ENCODE data around the gene RTP5. TPM values are rescaled to one million over a fixed set of nuclear protein-coding genes. Genes with fewer than 3 reads are reported as not detected.
"Not testable (repeated sequence)": the region's sequence is repeated elsewhere in the genome, so short reads cannot be mapped to it uniquely, and the experiment has no call there.

Gene RTP5
- total and polyA plus RNA-seq, 2 donors (not counting 3 experiments of a cell fraction or from before 2014, with no cell fraction given) = not detected

GRCh38 chr2:241875754-241876527, 6.4 kb downstream of the RTP5 start:
- H4K20me1 ChIP-seq (replicated peaks; ENCODE audit: control insufficient read depth, extremely low read depth, insufficient read depth, low read length); H3K9me3 ChIP-seq (replicated peaks; ENCODE audit: control insufficient read depth, insufficient read depth, low read length); FAIRE-seq; dilution Hi-C loops (cut with MboI; ENCODE audit: extremely low pct_ligation_motif_present, low sequenced_read_pairs); BruUV-seq (replicated peaks); H2AFZ ChIP-seq (ENCODE audit: low read depth, low read length); H3K4me1 ChIP-seq (ENCODE audit: control insufficient read depth, extremely low read depth, insufficient read depth, low read length); H3K4me3 ChIP-seq (replicated peaks in 1 of 3; ENCODE audit: insufficient read depth in 1 of 3, low read depth in 1 of 3, low read length in 3 of 3); H3K4me2 ChIP-seq (ENCODE audit: insufficient read depth, low read length); H3K9me1 ChIP-seq (replicated peaks; ENCODE audit: control insufficient read depth, extremely low read depth, insufficient read depth, low read length); H3K9ac ChIP-seq (replicated peaks; ENCODE audit: extremely low read depth, insufficient read depth, low read length); H3K27me3 ChIP-seq (ENCODE audit: control insufficient read depth in 2 of 2, insufficient read depth in 2 of 2, low read length in 2 of 2); H3K36me3 ChIP-seq (ENCODE audit: control insufficient read depth in 2 of 2, extremely low read depth in 1 of 2, insufficient read depth in 2 of 2, low read length in 2 of 2); H3K27ac ChIP-seq (ENCODE audit: insufficient read depth, low read depth, low read length); POLR2A ChIA-PET; H3K79me2 ChIP-seq (ENCODE audit: control insufficient read depth, insufficient read depth, low read length): not testable (repeated sequence)
- peak; percentile 13 for DNase-seq (ENCODE audit: low read depth, low spot score)
- CTCF ChIA-PET = interaction anchor here (1.1 to 1.4 kb wide), 2 partner anchors 142 to 174 kb away, joined by 3 to 5 read pairs; partner anchors contain the start of genes D2HGDH and ING5
- peak in 1 of 2 donors; percentile 21 for TF ChIP-seq CTCF (IDR thresholded peaks at IDR 0.05; ENCODE audit: extremely low read depth in 1 of 2, insufficient read depth in 1 of 2, low read depth in 1 of 2, low read length in 2 of 2)
- intact Hi-C loops (cut with micrococcal nuclease) = loop anchor here (10.0 kb wide), 1 partner anchor 371 kb away; the partner anchor contains the start of gene STK25

- BruUV-seq (replicated peaks) = no TSS peak
- peaks cover 3% of the 10 kb centered on the region for H3K4me1 ChIP-seq (ENCODE audit: control insufficient read depth, extremely low read depth, insufficient read depth, low read length)
- no peaks in the 10 kb centered on the region for H3K27me3 ChIP-seq (ENCODE audit: control insufficient read depth in 2 of 2, insufficient read depth in 2 of 2, low read length in 2 of 2)
- FAIRE-seq (no peak), DNase-seq (ENCODE audit: low read depth, low spot score) (no peak)
- H3K27ac ChIP-seq (ENCODE audit: insufficient read depth, low read depth, low read length) = no peak overlapping the region
- TF ChIP-seq EZH2 (IDR thresholded peaks at IDR 0.05; ENCODE audit: borderline replicate concordance, low read depth, low read length, severe bottlenecking) (no peak), GATA2 (IDR thresholded peaks at IDR 0.05; ENCODE audit: insufficient read depth, insufficient read length, low read depth, low read length) (no peak), FOS (IDR thresholded peaks at IDR 0.05; ENCODE audit: borderline replicate concordance, insufficient read depth, low read length) (no peak), JUN (IDR thresholded peaks at IDR 0.05; ENCODE audit: borderline replicate concordance, insufficient read depth, insufficient read length, low read depth) (no peak), MYC (IDR thresholded peaks at IDR 0.05; ENCODE audit: low read depth, low read length) (no peak), MAX (IDR thresholded peaks at IDR 0.05; ENCODE audit: insufficient read depth, insufficient read length) (no peak), CTCF (IDR thresholded peaks at IDR 0.05; ENCODE audit: extremely low read depth in 1 of 2, insufficient read depth in 1 of 2, low read depth in 1 of 2, low read length in 2 of 2) (no peak), POLR2AphosphoS5 (IDR thresholded peaks at IDR 0.05; ENCODE audit: insufficient read depth, low read depth, low read length) (no peak), POLR2A (IDR thresholded peaks at IDR 0.05; ENCODE audit: low read depth, low read length) (no peak)
- H3K9me3 ChIP-seq (replicated peaks; ENCODE audit: control insufficient read depth, insufficient read depth, low read length) = no peaks in the 10 kb centered on the region
- H3K4me3 ChIP-seq (replicated peaks in 1 of 3; ENCODE audit: insufficient read depth in 1 of 3, low read depth in 1 of 3, low read length in 3 of 3) = no peak overlapping the region
- no peaks in the 10 kb centered on the region for H3K9me1 ChIP-seq (replicated peaks; ENCODE audit: control insufficient read depth, extremely low read depth, insufficient read depth, low read length)
- dilution Hi-C loops (cut with MboI; ENCODE audit: extremely low pct_ligation_motif_present, low sequenced_read_pairs) = no loop called here
- CTCF ChIA-PET = interaction anchor here (1.1 to 1.4 kb wide), 2 partner anchors 8 to 143 kb away, joined by 3 read pairs; partner anchors contain the start of gene D2HGDH
- no peaks in the 10 kb centered on the region for H3K36me3 ChIP-seq (ENCODE audit: control insufficient read depth in 2 of 2, extremely low read depth in 1 of 2, insufficient read depth in 2 of 2, low read length in 2 of 2)
- intact Hi-C loops (cut with micrococcal nuclease) = loop anchor here (10.0 kb wide), 1 partner anchor 372 kb away; the partner anchor contains the start of gene STK25
- no peak overlapping the region for H2AFZ ChIP-seq (ENCODE audit: low read depth, low read length)
- H4K20me1 ChIP-seq (replicated peaks; ENCODE audit: control insufficient read depth, extremely low read depth, insufficient read depth, low read length) = no peaks in the 10 kb centered on the region
- no peak overlapping the region for H3K9ac ChIP-seq (replicated peaks; ENCODE audit: extremely low read depth, insufficient read depth, low read length)
- POLR2A ChIA-PET = no interaction called here
- H3K79me2 ChIP-seq (ENCODE audit: control insufficient read depth, insufficient read depth, low read length) = no peaks in the 10 kb centered on the region
- H3K4me2 ChIP-seq (ENCODE audit: insufficient read depth, low read length) = no peak overlapping the region
Measured at GRCh38 chr2:241876528-241877196, 7.1 kb downstream of the RTP5 start.
